ENCODE data around the gene TREML4. TPM values are rescaled to one million over a fixed set of nuclear protein-coding genes. Genes with fewer than 3 reads are reported as not detected.

Gene TREML4
- total and polyA plus RNA-seq, 8 donors: not detected

DNA sequence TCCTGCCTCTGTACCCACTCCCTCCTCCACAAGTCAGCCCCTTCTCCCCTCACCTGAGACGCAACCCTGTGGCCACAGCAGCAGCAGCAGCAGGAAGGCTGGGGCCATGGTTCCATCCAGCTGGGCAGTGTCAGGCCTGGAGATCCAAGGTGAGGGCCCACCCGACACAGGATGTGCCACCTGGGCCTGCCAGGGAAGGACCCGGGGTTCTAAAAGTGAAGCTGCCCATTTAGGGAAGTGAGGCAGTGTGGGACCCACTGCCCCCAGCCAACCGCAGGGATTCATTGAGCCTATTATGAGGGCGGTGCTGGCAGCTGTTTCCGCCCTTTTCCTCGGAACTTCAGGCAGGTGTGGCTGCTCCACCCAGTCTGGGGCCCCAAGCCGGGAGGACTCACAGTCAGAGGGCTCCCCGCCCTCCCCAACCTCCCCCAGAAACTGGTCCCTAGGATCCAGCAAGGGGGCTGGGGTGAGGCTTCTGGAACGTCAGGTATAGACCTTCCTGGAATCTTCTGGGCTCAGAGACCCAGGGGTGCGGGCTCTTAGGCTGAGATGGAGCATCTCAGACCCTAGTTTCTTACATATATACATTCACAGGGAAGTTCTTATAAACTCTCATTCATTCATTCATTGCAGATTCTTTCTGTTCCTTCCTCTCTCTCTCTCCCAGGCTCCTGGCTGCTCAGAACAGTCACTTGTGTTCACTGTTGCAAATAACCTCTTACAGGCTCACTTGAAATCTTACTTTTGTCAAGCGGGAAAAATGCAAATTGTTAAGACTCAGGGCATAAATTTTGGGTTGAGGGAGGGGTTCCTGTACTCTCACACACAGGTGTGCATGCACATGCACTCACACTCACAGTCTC lies 27.0 kb upstream of the TREML4 start, which contains the start of gene TREML2:
TSS of gene TREML2 (minus strand) at position 249 of the 863 bp plus-strand sequence. CDS start at position 108, 141 bp downstream.
- peak in 1 of 2 donors; percentile 45 for DNase-seq
- no peak within 1 kb of the TSS for H3K4me3 ChIP-seq
- H3K27ac ChIP-seq: peak within 1 kb of the TSS in 4 of 5 donors; percentile 20 to 85 (median 54)
- peaks cover 0 to 22% (median 6%) of the 10 kb centered on the region in 4 donors for H3K4me1 ChIP-seq
- peaks cover 0 to 5% (median 0%) of the 10 kb centered on the region in 3 donors for H3K27me3 ChIP-seq
- WGBS, 5 donors: 59 to 63% (median 60%) methylated on average over 6 to 12 of the region's 12 CpGs
- H3K9me3 ChIP-seq: no peaks in the 10 kb centered on the region
- no peaks in the 10 kb centered on the region for H3K36me3 ChIP-seq
- TF ChIP-seq POLR2A (IDR thresholded peaks at IDR 0.05) (no peak), CTCF (IDR thresholded peaks at IDR 0.05) (no peak), EP300 (IDR thresholded peaks at IDR 0.05) (no peak), POLR2AphosphoS5 (IDR thresholded peaks at IDR 0.05) (no peak)
- intact Hi-C loops (cut with DNase I; ENCODE audit: low total_unique reads): no loop called here

- DNase-seq: no peak
- TF ChIP-seq POLR2AphosphoS5 (IDR thresholded peaks at IDR 0.05): no peak
- no peak for TF ChIP-seq POLR2A (IDR thresholded peaks at IDR 0.05)
- TF ChIP-seq EP300 (IDR thresholded peaks at IDR 0.05): no peak
- no peak for TF ChIP-seq CTCF (IDR thresholded peaks at IDR 0.05)
- H3K27me3 ChIP-seq: peaks cover 0 to 5% (median 0%) of the 10 kb centered on the region in 3 donors
- intact Hi-C loops (cut with DNase I; ENCODE audit: low total_unique reads): no loop called here
- peaks cover 0 to 22% (median 6%) of the 10 kb centered on the region in 4 donors for H3K4me1 ChIP-seq
- WGBS, 5 donors: 61 to 68% (median 65%) methylated on average over 8 of the region's 8 CpGs
- no peaks in the 10 kb centered on the region for H3K9me3 ChIP-seq
- peak overlapping the region in 2 of 5 donors; percentile 79 to 85 for H3K27ac ChIP-seq
- no peak overlapping the region for H3K4me3 ChIP-seq
- H3K36me3 ChIP-seq: no peaks in the 10 kb centered on the region
These were observed 26.4 kb upstream of the TREML4 start for GRCh38 chr6:41201764-41202173.

- intact Hi-C loops (cut with DNase I; ENCODE audit: low total_unique reads): no loop called here
- Histone ChIP-seq H3K27ac (no peak overlapping the region), H3K9me3 (peaks cover 0 to 6% (median 2%) of the 10 kb centered on the region in 4 donors), H3K4me1 (peaks cover 0 to 22% (median 6%) of the 10 kb centered on the region in 4 donors), H3K27me3 (no peaks in the 10 kb centered on the region), H3K36me3 (no peaks in the 10 kb centered on the region), H3K4me3 (no peak overlapping the region)
- TF ChIP-seq POLR2AphosphoS5 (IDR thresholded peaks at IDR 0.05): no peak
- TF ChIP-seq EP300 (IDR thresholded peaks at IDR 0.05): no peak
- no peak for TF ChIP-seq POLR2A (IDR thresholded peaks at IDR 0.05)
- TF ChIP-seq CTCF (IDR thresholded peaks at IDR 0.05): no peak
- 79 to 90% (median 80%) methylated on average over 1 of the region's 1 CpG for WGBS, 5 donors
- no peak for DNase-seq
These were observed 24.0 kb upstream of the TREML4 start for GRCh38 chr6:41204156-41204555.

- Histone ChIP-seq H3K4me3 (no peak overlapping the region), H3K36me3 (no peaks in the 10 kb centered on the region), H3K27ac (no peak overlapping the region), H3K27me3 (no peaks in the 10 kb centered on the region), H3K4me1 (no peaks in the 10 kb centered on the region), H3K9me3 (peaks cover 0 to 6% (median 2%) of the 10 kb centered on the region in 4 donors)
- WGBS, 5 donors: 68 to 86% (median 77%) methylated on average over 7 of the region's 7 CpGs
- intact Hi-C loops (cut with DNase I; ENCODE audit: low total_unique reads): no loop called here
- no peak for DNase-seq
- no peak for TF ChIP-seq POLR2AphosphoS5 (IDR thresholded peaks at IDR 0.05)
- TF ChIP-seq POLR2A (IDR thresholded peaks at IDR 0.05): no peak
- no peak for TF ChIP-seq EP300 (IDR thresholded peaks at IDR 0.05)
- no peak for TF ChIP-seq CTCF (IDR thresholded peaks at IDR 0.05)
These were observed 19.6 kb upstream of the TREML4 start for GRCh38 chr6:41208439-41209106.
